K562 (cell line): ENCODE measurements around the gene SFMBT2. TPM values are rescaled to one million over a fixed set of nuclear protein-coding genes. Genes with fewer than 3 reads are reported as not detected.

ENCODE experiments used
- ARID1B ChIP-seq: fragments of 450-650 bp; IDR thresholded peaks from 2 replicates; pipeline ENCODE4 v1.6.1; 2016; ENCODE audit warnings: antibody characterized with exemption, mild to moderate bottlenecking, inconsistent platforms
- ARID4B ChIP-seq: sonication (generic); formaldehyde crosslinking; IDR thresholded peaks from 2 replicates; pipeline ENCODE4 v1.8.0; 2022; ENCODE audit warnings: mild to moderate bottlenecking, missing genetic modification reagents
- ATF7 ChIP-seq: fragments of 450-650 bp; IDR thresholded peaks from 2 replicates; pipeline ENCODE4 v1.7.1; 2014; ENCODE audit warnings: mild to moderate bottlenecking, moderate library complexity
- BCOR ChIP-seq: fragments of 450-650 bp; IDR thresholded peaks from 2 replicates; pipeline ENCODE4 v1.6.1; 2016
- CREB3L1 ChIP-seq: fragments of 450-650 bp; IDR thresholded peaks from 2 replicates; pipeline ENCODE4 v1.6.1; 2014; ENCODE audit warnings: low read depth, mild to moderate bottlenecking, moderate library complexity, borderline replicate concordance
- DPF2 ChIP-seq: fragments of 450-650 bp; IDR thresholded peaks from 2 replicates; pipeline ENCODE4 v1.6.1; 2016
- ETV1 ChIP-seq: fragments of 450-650 bp; conservative IDR thresholded peaks from 2 replicates; pipeline ENCODE4 v1.6.1; 2016; ENCODE audit warnings: missing genetic modification characterization, control low read depth, low read depth, missing compliant biosample characterization
- GATA2 ChIP-seq: sonication (generic); formaldehyde crosslinking; IDR thresholded peaks from 2 replicates; pipeline ENCODE4 v1.4.0; 2020; ENCODE audit warnings: mild to moderate bottlenecking, missing genetic modification reagents
- MCM3 ChIP-seq: fragments of 450-650 bp; IDR thresholded peaks from 2 replicates; pipeline ENCODE4 v1.6.1; 2016
- MEIS2 ChIP-seq: fragments of 450-650 bp; IDR thresholded peaks from 2 replicates; pipeline ENCODE4 v1.6.1; 2014; ENCODE audit warnings: mild to moderate bottlenecking; ENCODE audit not compliant: partially characterized antibody
- MTA1 ChIP-seq: fragments of 450-650 bp; IDR thresholded peaks from 2 replicates; pipeline ENCODE4 v1.6.1; 2017; ENCODE audit warnings: borderline replicate concordance
- MXI1 ChIP-seq: IDR thresholded peaks from 2 replicates; pipeline ENCODE4 v1.6.1; 2011; ENCODE audit warnings: low read depth, mild to moderate bottlenecking, improper control_type of control experiment, low read length
- NKRF ChIP-seq: fragments of 450-650 bp; IDR thresholded peaks from 2 replicates; pipeline ENCODE4 v1.6.1; 2016; ENCODE audit warnings: borderline replicate concordance
- NRF1 ChIP-seq, 2 experiments: fragments of 450-650 bp; IDR thresholded peaks in 1 of 2; conservative IDR thresholded peaks in 1 of 2; 2 replicates each; pipeline ENCODE4 v1.6.1; 2014; ENCODE audit warnings: mild to moderate bottlenecking in 2 of 2
- SMAD4 ChIP-seq: fragments of 250-450 bp; sonication (Bioruptor Pico); conservative IDR thresholded peaks from 2 replicates; pipeline ENCODE4 v1.8.0; 2021; ENCODE audit warnings: inconsistent platforms, mild to moderate bottlenecking, moderate library complexity
- SOX6 ChIP-seq: fragments of 450-650 bp; IDR thresholded peaks from 2 replicates; pipeline ENCODE4 v1.6.1; 2014; ENCODE audit warnings: mild to moderate bottlenecking
- TCF3 ChIP-seq: sonication (generic); formaldehyde crosslinking; IDR thresholded peaks from 2 replicates; pipeline ENCODE4 v1.4.0; 2020; ENCODE audit warnings: mild to moderate bottlenecking, missing genetic modification reagents
- TCFL5 ChIP-seq: fragments of 250-450 bp; sonication (Bioruptor Pico); conservative IDR thresholded peaks from 2 replicates; pipeline ENCODE4 v1.6.1; 2021; ENCODE audit warnings: mild to moderate bottlenecking, moderate library complexity, matching md5 sums
- USF2 ChIP-seq: sonication (generic); formaldehyde crosslinking; IDR thresholded peaks from 2 replicates; pipeline ENCODE4 v1.5.0; 2020; ENCODE audit warnings: missing genetic modification reagents
- ZBTB26 ChIP-seq: fragments of 450-650 bp; formaldehyde crosslinking; IDR thresholded peaks from 2 replicates; pipeline ENCODE4 v1.4.0; 2022; ENCODE audit warnings: missing genetic modification characterization
- ZNF41 ChIP-seq: fragments of 250-450 bp; sonication (Bioruptor Pico); conservative IDR thresholded peaks from 2 replicates; pipeline ENCODE4 v1.4.0; 2020; ENCODE audit warnings: mild to moderate bottlenecking
- ZNF717 ChIP-seq: fragments of 250-450 bp; sonication (Bioruptor Pico); IDR thresholded peaks from 2 replicates; pipeline ENCODE4 v1.5.0; 2021
- polyA plus RNA-seq, 8 experiments: library from polyadenylated mRNA; depleted of rRNA in 4 of 8; stranded (reverse) in 5 of 8; unstranded in 3 of 8; fragments of >200 nt; fragmentation: Nextera tagmentation in 2 of 8; fragmentation: Illumina TruSeq in 1 of 8; extraction: Ambion mirVana in 2 of 8; extraction: Trizol in 1 of 8; gene quantifications; 2 replicates each; pipeline versions ENCODE4 v1.2.1 to v1.2.3, GENCODE V29; 2011 to 2014; ENCODE audit warnings: inconsistent platforms in 1 of 8, missing spikeins in 1 of 8
- total RNA-seq, 7 experiments: library from RNA; depleted of rRNA in 6 of 7; stranded (reverse); fragments of >200 nt in 6 of 7; fragmentation: Illumina TruSeq in 2 of 7; extraction: Trizol in 2 of 7; gene quantifications; 2 replicates each; pipeline versions ENCODE4 v1.2.1 to v1.2.3, GENCODE V29; 2011 to 2021; ENCODE audit warnings: low replicate concordance in 1 of 7

Gene SFMBT2
- total and polyA plus RNA-seq, 9 of the 15 experiments (the other 6 are each of a cell fraction or from before 2014, with no cell fraction given), result 1.2 to 13.6 (median 7.6) TPM

GRCh38 chr10:7168414-7168813, 242.4 kb downstream of the SFMBT2 start (continued):
- TF ChIP-seq ARID4B (CRISPR knock-in tag) (no peak), NKRF (no peak), ZNF41 (CRISPR knock-in tag) (no peak), TCFL5 (CRISPR knock-in tag) (no peak), ATF7 (no peak), MTA1 (no peak), SMAD4 (CRISPR knock-in tag) (no peak), GATA2 (CRISPR knock-in tag) (no peak), NRF1 (conservative IDR thresholded peaks at IDR 0.05 in 1 of 2, IDR thresholded peaks at IDR 0.05 in 1 of 2) (peak; percentile 52 to 60), ZBTB26 (CRISPR knock-in tag) (no peak), MEIS2 (peak; percentile 57), MCM3 (no peak), CREB3L1 (no peak), SOX6 (peak; percentile 39; the same call in 1 of the 2 replicates), ETV1 (tag) (no peak), MXI1 (no peak), DPF2 (no peak), USF2 (no peak), BCOR (no peak), ARID1B (peak; percentile 55), ZNF717 (no peak), TCF3 (CRISPR knock-in tag) (peak; percentile 50)
